Activated CD4-positive, alpha-beta T cell treated with anti-CD3 and anti-CD28 coated beads, Interleukin-2, amount 50 U/mL, for 24 hours (primary cell): ENCODE measurements around the gene MED12L.
"Not testable (repeated sequence)": the region's sequence is repeated elsewhere in the genome, so short reads cannot be mapped to it uniquely, and the experiment has no call there.

Experiments
- DNase-seq, 2 donors: peaks; one replicate each; pipeline ENCODE4 v3.0.0-alpha.2; 2020; ENCODE audit warnings: low read depth in 1 of 2, low spot score in 1 of 2

The MED12L gene

DNA sequence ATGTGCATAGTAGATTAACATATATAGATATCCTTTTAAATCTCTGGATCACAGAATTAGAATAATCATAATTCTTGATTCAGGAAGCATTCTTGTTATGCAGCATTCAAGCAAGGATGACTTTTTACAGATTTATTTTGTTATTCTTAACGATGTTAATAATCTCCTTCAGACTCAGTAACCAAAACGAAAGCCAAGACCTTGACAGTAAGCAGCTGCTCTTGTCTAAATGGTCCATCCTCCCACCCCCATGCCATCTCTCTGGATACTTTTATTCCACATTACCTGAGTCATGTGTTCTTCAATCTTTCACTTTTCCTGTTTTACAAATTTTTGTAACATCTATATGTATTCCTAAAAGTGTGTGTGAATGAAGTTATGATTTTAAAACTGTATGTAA, 150.9 kb downstream of the MED12L start:
- no peak for DNase-seq

DNA sequence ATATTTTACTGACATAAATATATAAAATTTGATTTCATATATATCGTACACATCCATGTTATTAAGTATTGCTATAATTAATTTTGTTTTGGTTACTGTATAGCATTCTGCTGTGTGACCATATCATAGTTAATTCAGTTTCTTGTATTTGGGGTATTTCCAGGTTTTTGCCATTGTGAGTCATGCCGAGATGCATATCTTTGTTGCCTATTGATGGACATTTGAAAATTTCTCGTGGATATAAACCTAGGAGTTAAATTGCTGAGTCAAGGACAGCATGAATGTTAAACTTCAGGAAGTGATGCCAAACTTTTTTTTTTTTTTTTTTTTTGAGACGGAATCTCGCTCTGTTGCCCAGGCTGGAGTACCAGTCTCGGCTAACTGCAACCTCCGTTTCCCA, 151.3 kb downstream of the MED12L start:
- DNase-seq: no peak

GRCh38 chr3:151242006-151242405, 156.5 kb downstream of the MED12L start:
- DNase-seq: not testable (repeated sequence)

- no peak for DNase-seq
Measured at GRCh38 chr3:151248772-151249337, 163.4 kb downstream of the MED12L start.

DNA sequence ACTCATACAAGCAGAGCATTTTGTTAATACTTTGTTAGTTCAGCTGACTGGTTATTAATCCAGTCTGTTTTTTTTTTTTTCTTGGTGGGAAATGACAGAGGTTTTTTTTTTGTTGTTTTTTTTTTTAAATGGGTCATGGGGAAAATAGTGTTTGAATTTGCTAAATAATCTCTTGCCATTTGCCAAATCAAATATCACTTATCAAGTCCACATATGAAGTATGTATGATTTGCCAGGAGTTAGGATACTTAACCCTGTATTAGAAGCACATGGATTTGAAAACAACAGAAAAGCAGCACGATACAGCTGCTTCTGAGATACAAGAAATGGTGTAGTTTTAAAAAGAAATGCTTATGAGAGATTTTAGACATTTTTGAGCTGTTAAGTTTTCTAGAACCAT, 171.3 kb downstream of the MED12L start:
- no peak for DNase-seq

GRCh38 chr3:151259664-151260063, 174.2 kb downstream of the MED12L start:
- no peak for DNase-seq

DNA sequence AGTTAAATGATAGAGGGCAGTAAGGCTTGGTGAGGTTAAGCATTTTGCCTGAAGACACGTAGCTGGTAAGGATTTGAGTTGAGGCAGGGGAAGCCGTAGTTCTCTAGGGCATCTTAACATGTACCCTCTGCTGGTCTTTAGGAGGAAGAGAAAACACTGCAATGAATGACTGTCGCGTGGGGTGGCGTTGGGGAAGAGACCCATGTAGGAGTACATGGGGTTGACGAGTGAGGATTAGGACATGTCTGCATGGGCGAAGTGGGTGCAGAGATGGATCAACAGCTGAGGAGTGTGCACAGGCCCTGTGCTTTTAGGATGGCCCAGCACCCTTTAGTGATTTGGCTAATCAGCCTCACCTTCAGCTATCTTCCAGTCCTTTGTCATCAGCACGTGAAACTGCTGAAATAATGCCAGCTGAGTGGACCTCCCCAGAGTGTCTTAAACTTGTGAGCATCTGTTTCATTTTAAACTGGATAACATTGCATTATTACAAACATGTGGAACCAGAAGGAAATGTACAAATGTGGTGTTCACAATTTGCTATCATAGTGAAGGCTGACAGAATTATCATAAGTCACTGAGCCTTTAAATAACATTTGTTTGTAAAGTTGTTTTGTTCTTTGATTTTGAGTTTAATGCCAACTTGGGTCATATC, 177.5 kb downstream of the MED12L start:
- no peak for DNase-seq

DNA sequence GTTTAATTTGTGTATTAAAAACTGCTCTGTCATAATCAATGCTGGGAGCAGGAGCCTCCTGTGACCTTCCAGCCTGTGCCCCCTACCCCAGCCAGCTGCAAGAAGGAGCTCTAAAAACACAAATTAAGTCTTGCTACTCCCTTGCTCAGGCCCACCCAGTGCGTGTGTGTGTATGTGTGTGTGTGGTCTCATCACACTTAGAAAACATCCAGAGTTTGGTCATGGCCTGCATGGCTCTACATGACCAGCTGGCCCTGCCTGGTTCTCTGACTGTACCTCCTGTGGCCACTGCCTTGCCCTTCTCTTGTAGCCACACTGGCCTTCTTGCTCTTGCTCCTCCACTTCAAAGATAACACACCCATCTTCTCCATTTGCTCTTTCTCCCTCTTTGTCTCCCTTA, 179.1 kb downstream of the MED12L start:
- no peak for DNase-seq

DNA sequence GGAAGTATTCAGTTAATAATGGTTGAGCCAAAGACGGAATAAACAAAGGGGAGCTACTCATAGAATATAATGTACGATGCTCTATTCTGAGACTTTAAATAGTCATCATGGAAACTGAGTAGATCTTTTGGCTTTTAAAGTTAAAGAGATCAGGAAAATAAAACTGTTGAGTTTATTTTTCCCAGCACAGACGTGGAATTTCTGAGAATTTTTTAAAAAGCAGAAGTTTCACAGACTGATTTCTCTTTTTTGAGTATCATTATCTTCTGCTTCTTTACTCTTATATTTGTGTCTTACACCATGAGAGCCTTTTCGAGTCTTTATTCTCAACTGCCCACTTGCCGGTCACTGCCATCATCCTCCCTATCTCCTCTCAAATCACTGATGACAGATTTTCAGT, 179.7 kb downstream of the MED12L start:
- no peak for DNase-seq

DNA sequence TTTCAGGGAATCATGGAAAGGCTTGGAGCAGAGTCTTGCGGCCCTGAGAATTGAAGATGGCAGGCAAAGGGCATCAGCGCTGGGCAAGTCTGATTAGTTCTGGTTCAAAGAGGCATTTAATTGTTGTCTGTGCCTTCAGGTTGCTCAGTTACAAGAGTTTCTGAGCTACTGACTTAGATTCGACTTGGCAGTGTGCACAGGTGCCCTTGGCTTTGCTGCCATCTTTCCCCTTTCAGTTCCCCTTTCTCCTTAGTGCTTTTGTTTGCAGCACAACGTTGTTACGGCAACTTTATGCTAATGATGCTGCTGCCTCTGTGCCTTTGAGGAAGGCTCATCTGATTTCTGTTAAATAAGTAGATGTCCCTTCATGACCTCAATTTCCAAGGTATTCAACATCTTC, 180.4 kb downstream of the MED12L start:
- DNase-seq: no peak

DNA sequence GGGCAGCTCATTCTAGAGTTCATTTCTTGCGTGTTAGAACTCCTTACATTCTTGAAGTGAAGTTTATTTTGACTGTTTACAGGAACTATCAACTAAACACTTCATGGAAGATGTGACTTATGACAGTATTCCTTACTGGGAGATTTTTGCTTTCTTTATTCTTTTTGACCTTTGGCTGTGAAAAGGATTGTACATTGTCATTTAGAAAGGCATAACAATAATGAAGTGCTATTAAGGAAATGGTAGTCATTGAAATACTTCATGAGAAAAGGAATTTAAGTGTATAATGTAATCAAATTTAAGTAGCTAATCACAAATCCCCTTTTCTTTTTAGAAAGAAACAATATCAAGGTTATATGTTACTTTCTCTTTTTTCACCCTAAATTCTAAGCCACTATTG, 181.6 kb downstream of the MED12L start:
- DNase-seq: no peak

GRCh38 chr3:151268267-151269235, 183.1 kb downstream of the MED12L start:
- no peak for DNase-seq

DNA sequence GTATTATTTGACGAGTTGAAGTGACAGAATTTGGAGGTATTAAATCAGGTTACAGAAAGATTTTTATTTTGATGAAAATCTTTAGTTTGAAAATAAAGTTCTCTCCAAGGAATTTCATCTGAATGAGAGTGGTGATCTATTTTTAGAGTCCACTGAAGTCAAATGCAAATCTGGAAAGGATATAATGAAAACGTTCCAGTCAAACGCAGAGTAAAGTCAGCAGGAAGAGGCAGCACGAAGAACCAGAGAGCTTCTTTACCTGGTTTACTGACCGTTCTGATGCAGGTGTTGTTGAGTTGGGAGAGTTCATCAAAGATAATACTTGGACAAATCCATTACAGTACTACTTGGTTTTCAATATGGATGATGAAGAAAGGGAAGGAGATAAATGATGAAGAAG, 184.2 kb downstream of the MED12L start:
- DNase-seq: no peak

- no peak for DNase-seq
Measured at GRCh38 chr3:151275091-151275490, 189.6 kb downstream of the MED12L start.

DNA sequence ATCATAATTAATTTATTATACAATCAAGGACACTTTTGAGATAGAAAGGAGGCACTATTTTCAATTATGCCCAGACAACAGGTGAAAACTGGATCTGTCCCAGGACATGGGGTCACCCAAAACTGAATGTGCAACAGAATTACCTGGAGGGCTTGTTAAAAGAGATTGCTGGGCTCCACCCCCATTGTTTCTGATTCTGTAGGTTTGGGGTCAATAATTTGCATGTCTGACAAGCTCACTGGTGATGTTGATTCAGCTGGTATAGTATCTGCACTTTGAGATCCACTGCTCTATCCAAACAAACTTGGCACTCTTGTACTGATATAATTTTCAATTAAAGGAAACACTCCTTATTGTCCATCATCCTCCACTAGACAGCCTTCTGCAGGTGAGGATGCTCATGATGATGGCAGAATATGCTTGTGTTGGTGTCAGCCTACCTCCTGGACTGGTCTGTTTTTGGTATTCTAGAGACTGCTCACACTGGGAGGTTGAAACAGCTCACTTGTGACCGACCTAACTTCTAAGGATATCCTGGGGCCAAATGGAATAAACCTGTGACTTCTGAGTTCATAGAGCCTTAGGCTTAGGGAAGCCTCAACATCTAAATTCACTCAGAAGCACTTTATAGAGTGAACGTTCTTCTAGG, 190.7 kb downstream of the MED12L start:
- DNase-seq: no peak

DNA sequence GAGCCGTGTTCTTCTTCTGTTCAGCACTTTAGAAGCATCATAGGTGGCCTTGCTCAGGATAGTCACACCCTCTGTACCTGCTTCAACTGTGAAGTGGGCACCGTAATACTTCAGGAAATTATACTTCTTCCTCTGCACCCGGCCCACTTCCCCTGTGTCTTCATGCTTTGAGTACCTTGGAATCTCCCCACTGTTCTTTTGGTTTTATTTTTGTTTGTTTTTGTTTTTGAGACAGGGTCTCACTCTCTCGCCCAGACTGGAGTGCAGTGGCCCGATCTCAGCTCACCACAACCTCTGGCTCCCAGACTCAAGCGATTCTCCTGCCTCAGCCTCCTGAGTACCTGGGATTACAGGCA, 191.2 kb downstream of the MED12L start:
- DNase-seq: no peak

GRCh38 chr3:151278230-151278629, 192.8 kb downstream of the MED12L start, which contains the start of gene P2RY14:
Gene P2RY14, minus strand, starts transcription at chr3:151278542. Its CDS starts 64,226 bp downstream, at chr3:151214316.
- no peak for DNase-seq

- DNase-seq: no peak
Measured at GRCh38 chr3:151281671-151282324, 196.3 kb downstream of the MED12L start.

DNA sequence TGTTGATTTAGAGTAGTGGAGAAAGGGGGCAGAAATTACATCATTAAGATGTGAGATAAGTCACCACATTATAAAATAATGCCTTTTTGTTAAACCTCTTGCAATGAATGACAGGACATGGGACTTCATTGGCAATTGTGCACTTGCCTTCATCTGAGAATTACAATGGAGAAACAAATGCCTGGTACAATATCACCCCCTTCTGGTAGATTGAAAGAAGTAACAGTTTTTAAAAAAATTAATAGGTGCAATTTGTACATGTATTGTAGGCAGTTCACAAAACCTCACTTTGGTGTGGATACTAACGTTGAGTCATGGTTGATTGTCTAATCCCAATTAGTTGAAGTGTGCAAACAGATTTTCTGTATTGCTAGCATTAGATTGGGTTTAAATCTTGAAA, 197.5 kb downstream of the MED12L start:
- no peak for DNase-seq

DNA sequence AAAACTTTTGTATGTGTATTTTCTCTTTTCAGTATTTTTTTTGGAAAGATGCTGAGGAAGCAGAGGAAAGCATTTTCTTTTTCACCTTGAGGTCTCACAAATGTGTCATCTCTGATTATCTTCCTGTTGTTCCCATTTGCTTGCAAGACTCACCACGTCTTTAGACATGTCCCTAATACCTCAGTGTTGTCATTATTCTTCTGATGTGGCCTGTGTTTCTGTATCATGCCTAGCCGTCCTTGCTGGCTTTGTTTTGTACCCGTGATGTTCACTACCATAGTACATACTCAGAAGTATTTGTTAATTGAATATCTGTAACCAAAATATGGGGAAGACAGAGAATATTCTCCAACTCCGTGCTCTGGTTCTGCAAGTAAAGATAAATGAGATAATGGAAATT, 197.9 kb downstream of the MED12L start:
- DNase-seq: no peak

- no peak for DNase-seq
Measured at GRCh38 chr3:151283907-151284461, 198.5 kb downstream of the MED12L start.
